Activated T-helper 1 cell treated with anti-CD3 and anti-CD28 coated beads, Interleukin-2, amount 50 U/mL, for 16 hours (primary cell): ENCODE measurements around the gene MBTPS1.
A peak's percentile ranks its signal among the peaks of the same experiment; 100 is the strongest.

ENCODE experiments used
- DNase-seq, 2 donors: peaks; one replicate each; pipeline ENCODE4 v3.0.0-alpha.2; 2020; ENCODE audit warnings: low read depth in 1 of 2, low spot score in 1 of 2

MBTPS1 gene

DNA sequence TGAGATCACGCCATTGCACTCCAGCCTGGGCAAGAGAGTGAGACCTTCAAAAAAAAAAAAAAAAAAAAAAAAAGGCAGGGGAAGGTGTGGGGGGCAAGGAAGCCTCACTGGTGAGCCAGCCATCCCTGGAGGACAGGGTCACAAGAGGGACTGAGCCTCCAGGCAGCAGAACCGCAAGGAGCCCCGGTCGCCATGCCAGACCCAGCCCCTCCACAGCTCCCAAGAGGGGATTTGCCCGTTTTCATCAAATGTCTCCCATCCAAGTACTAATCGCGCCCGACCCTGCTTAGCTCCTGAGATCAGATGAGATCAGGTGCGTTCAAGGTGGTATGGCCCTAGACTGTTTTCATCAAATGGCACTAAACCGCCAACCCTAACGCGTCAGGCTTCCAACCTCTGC, 77.0 kb downstream of the MBTPS1 start:
- DNase-seq, result no peak

DNA sequence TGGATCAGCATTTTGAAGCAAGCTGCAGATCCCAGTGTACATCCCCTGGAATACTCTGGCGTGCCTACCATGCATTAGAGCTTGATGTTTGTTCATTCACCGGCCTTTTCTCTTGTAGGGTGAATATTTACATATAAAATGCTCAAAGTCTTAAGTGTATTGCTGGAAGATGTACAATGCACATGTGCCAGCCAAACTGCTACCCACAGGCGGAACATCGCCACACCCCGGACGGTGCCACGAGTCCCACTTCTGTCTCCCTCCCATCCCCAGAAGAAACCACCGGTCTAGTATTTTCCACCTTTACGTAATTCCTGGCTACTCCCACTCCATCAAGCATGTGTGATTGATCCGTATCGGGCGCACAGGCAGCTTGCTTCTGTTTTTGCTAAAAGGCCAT, 78.3 kb downstream of the MBTPS1 start:
- DNase-seq, result no peak

DNA sequence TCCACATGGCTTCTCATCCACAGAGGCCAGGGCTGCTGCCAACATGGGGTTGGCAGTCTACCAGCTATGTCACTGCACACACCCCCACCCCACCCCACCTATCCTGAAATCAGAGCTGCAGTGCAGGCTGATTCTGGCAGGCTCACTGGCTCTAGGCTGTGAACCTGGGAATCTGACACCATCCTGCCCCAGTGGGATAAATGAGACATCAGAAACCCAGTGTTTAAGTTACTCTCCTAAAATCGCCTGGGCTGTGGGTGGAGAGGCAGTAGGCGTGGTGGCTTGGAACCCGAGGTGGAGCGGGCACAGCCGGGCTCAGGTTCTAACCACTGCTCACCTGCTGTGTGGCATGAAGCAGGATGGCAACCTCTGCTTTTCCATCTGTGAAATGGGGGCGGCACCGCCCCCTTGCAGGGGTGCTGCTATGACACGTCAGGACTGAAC, 79.7 kb downstream of the MBTPS1 start:
- DNase-seq, result no peak

- no peak for DNase-seq
Measured at GRCh38 chr16:84036131-84036530, 80.6 kb downstream of the MBTPS1 start.

DNA sequence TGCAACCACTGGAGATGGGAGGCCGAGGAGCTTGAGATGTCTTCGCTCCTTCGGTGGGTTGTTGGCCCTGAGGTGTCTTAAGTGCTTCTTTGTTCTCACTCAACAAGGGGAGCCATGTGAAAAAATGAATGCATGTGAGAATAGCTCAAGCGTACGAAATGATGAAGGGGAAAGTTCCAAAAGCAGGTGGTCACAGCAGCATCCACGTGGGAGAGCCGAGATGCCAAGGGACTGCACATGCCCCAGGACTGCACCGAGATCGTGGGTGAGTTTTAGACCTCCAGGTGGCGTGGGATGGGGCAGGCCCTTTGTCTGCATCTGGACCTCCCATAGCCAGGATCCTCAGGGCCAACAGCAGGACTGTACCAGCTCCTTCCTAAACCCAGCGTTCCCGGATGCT, 82.2 kb downstream of the MBTPS1 start:
- DNase-seq, result no peak

DNA sequence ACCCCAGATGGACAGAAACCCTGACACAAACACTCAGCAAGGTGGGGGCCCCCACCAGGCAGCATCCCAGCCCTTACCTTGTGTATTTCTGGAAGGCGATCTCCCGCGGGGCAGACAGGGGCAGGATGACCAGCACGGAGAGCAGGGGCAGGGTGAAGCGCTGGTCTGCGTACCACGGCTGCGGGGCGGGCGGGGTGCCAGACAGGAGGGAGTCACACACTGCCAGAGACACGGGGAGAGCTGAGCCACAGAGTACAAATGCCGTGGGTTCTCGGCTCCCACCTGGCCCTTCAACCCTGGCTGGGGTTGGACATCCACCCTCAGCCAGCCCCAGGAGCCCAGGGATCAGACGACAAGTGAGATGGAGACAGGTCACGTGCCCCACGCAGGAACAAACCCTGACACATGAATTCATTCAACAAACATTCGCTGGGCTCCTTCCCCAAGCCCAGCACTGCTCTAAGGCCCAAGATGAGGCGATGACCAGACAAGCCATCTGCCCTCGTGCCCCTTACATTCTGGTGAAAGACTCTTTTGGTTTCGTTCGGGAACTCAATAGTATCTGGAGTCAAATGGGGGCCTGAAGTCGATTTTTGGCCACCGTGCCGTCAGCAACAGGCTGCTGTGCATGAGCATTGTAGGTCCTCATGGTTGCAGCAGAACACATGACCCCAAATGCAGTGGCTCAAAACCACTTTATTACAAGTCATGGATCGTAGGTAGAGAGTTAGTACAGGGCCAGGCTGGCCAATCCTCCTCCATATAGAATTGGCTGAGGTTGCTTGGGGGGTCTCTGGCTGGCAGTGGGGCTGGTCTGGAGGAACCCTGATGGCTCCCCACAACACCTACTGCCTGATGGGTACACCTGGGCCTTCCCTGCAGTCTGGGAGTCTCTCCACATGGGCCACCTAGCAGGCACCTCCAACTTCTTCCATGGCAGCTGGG, 83.2 kb downstream of the MBTPS1 start:
- DNase-seq, result no peak

DNA sequence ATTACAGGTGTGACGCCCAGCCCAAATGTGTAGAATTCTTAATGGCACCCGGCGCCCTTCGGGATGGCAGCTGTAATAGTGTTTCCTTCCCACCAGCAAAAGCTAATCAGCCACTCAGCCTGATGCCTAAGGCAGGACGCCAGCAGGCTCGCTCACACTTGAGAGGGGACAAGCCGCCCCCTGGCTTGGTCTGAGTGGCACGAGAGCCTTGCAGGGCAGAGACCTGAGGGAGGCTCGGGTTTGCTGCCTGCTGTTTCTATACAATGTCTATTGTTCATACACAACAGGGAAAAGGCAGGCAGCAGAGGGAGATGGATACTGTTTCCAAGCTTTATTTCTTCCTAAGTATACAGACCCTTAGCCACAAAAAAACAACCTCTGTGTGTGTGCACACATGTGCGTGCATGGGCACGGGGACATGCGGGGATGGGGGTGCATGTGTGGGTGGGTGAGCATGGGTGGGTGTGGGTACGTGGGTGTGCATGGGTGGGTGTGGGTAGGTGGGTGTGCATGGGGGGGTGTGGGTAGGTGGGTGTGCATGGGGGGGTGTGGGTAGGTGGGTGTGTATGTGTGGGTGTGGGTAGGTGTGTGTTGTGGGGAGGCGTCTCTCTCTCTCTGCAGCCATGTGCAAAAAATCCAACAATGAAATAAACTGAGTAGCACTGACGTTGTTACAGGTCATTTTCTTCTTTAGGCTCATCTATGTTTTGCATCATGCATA, 84.1 kb downstream of the MBTPS1 start:
- DNase-seq, result no peak

DNA sequence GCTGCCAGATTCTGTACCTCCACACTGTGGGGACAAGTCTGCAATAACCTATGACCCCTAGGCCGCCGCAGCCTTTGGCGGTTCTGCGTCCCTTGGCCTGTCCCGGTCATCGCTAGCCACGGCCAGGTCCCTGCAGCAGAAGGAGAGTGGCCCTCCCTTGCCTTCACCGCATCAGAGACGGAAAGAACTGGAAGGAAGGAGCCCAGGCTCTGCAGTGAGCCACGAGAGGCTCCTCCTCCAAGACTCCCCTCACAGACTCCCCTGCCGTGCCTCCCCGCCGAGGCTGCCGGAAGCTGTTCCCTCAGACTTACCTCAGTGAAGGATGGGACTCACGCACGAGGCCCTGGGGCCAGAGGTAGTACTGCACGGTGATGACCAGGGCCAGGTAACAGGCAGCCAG, 85.2 kb downstream of the MBTPS1 start:
- DNase-seq, result no peak

GRCh38 chr16:84029297-84030047, 87.3 kb downstream of the MBTPS1 start:
- no peak for DNase-seq

GRCh38 chr16:84027625-84028024, 89.1 kb downstream of the MBTPS1 start:
- DNase-seq, result no peak

DNA sequence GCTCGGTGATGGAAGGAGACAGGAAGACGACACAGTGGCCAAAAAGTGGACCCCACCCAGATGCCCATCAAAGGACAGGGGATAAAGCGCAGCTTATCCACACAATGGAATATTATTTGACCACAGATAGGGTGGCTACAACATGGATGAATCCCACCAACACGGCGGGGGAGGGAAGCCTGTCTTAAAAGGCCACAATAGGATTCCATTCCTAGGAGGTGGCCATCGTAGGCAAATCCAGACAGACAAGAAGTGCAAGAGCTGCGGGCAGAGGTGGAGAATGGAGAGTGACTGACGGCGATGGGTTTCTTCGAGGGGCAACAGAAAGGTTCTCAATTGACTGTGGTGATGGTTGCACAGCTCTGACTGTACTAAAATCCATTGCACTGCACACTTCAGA, 90.1 kb downstream of the MBTPS1 start:
- no peak for DNase-seq

GRCh38 chr16:84024854-84025253, 91.9 kb downstream of the MBTPS1 start:
- no peak for DNase-seq

DNA sequence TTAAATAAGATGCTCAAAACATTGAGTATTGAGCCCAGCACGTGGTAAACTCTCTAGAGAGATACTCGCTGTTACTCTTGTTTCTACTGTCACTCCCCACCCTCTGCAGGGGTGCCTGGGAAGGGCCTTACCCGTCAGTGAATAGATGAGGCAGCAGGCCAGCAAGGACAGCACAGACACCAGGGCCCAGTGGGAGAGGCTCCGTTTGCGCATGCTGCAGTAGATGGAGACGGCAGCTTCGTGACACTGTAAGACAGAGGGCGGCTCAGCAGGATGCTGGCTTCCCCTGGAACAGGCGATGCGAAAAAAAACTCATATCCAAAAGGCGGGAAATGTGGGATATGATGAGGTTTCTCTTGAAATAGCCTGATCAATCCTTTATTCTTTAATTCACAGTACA, 94.1 kb downstream of the MBTPS1 start:
- DNase-seq, result no peak

GRCh38 chr16:84021488-84021887, 95.3 kb downstream of the MBTPS1 start:
- no peak for DNase-seq

- DNase-seq, result no peak
Measured at GRCh38 chr16:84020353-84020752, 96.4 kb downstream of the MBTPS1 start.

GRCh38 chr16:84018710-84019109, 98.0 kb downstream of the MBTPS1 start:
- DNase-seq, result no peak

DNA sequence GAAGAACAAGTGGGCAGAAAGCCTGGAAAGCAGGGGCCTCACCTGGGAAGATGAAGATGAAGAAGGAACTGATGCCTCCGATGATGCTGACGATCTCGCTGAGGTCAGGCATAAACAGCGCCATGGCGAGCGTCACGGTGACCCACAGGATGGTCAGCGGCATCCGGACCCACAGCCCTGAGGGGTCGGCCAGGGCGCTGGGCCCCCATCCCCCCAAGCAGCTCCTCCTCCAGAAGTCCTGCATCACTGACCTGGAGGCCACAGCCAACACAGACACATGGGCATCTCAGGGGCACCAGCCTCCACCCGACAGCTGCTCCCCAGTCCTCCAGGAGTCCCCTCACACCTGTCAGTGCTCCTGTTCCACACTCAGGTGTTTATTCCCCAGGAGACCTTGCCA, 100.3 kb downstream of the MBTPS1 start:
- no peak for DNase-seq

DNA sequence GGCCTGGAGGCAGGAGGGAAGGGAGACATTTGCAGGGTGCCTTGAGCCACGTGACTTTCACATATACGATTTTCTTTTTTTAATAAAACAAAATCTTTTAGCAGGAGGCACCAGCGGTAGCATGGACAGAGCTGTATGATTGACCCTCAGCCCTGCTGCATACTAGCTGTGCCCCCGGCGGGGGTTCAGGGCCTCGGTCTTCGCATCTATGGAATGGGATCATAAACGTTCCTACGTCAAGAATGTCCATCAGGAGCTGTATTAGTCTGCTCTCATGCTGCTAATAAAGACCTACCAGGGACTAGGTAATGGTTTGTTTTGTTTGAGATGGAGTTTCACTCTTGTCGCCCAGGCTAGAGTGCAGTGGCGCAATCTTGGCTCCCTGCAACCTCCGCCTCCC, 101.3 kb downstream of the MBTPS1 start:
- DNase-seq, result no peak

- no peak for DNase-seq
Measured at GRCh38 chr16:84014570-84015327, 102.0 kb downstream of the MBTPS1 start.

- DNase-seq, result peak in 1 of 2 donors; percentile 6
Measured at GRCh38 chr16:84013787-84014569, 102.8 kb downstream of the MBTPS1 start.
